Liver (tissue), 9 donors: ENCODE measurements around the gene ZBP1. TPM values are rescaled to one million over a fixed set of nuclear protein-coding genes. Genes with fewer than 3 reads are reported as not detected.

Experiments used
- DNase-seq: peaks from one replicate; pipeline ENCODE4 v3.0.0-alpha.2; 2017; ENCODE audit warnings: low spot score
- H3K27ac ChIP-seq, 2 donors: one replicate each; pipeline ENCODE4 v1.7.0; 2013; ENCODE audit warnings: inconsistent platforms in 2 of 2, low read length in 2 of 2, control low read depth in 1 of 2, low read depth in 1 of 2, mild to moderate bottlenecking in 1 of 2
- H3K27me3 ChIP-seq, 4 donors: one replicate each; pipeline versions ENCODE4 v1.6.1 to v1.7.0; 2013; ENCODE audit warnings: low read length in 3 of 4, inconsistent platforms in 1 of 4, mild to moderate bottlenecking in 1 of 4, moderate library complexity in 1 of 4; ENCODE audit not compliant: control insufficient read depth in 4 of 4, insufficient read depth in 4 of 4
- H3K36me3 ChIP-seq, 4 donors: one replicate each; pipeline versions ENCODE4 v1.6.1 to v1.7.0; 2013; ENCODE audit warnings: low read length in 3 of 4, mild to moderate bottlenecking in 3 of 4, low read depth in 1 of 4, moderate library complexity in 1 of 4; ENCODE audit not compliant: control insufficient read depth in 4 of 4, insufficient read depth in 3 of 4
- H3K4me1 ChIP-seq, 4 donors: one replicate each; pipeline versions ENCODE4 v1.6.1 to v1.7.0; 2013; ENCODE audit warnings: low read length in 3 of 4, mild to moderate bottlenecking in 3 of 4, moderate library complexity in 1 of 4; ENCODE audit not compliant: control insufficient read depth in 4 of 4, insufficient read depth in 4 of 4
- H3K4me3 ChIP-seq, 3 donors: one replicate each; pipeline versions ENCODE4 v1.6.1 to v1.7.0; 2013; ENCODE audit warnings: low read length in 3 of 3, control low read depth in 1 of 3, low read depth in 1 of 3, mild to moderate bottlenecking in 1 of 3
- H3K9ac ChIP-seq, 2 donors: one replicate each; pipeline ENCODE4 v1.7.0; 2013; ENCODE audit warnings: low read length in 2 of 2, mild to moderate bottlenecking in 2 of 2, moderate library complexity in 2 of 2, control low read depth in 1 of 2, low read depth in 1 of 2
- H3K9me3 ChIP-seq, 4 donors: one replicate each; pipeline versions ENCODE4 v1.6.1 to v1.7.0; 2013; ENCODE audit warnings: low read length in 3 of 4; ENCODE audit not compliant: control insufficient read depth in 4 of 4
- EGR1 ChIP-seq, 2 donors: IDR thresholded peaks; 2 replicates each; pipeline ENCODE4 v1.6.1; 2016 to 2018; ENCODE audit warnings: antibody characterized with exemption in 2 of 2, low read depth in 2 of 2
- FOXA1 ChIP-seq: IDR thresholded peaks from 2 replicates; pipeline ENCODE4 v1.6.1; 2016; ENCODE audit warnings: antibody characterized with exemption
- FOXA2 ChIP-seq: IDR thresholded peaks from 2 replicates; pipeline ENCODE4 v1.6.1; 2016; ENCODE audit warnings: antibody characterized with exemption
- GABPA ChIP-seq, 2 donors: IDR thresholded peaks in 1 of 2; conservative IDR thresholded peaks in 1 of 2; 2 replicates each; pipeline ENCODE4 v1.6.1; 2016; ENCODE audit warnings: antibody characterized with exemption in 2 of 2, mild to moderate bottlenecking in 1 of 2, moderate library complexity in 1 of 2
- HNF4A ChIP-seq, 2 donors: conservative IDR thresholded peaks; 2 replicates each; pipeline ENCODE4 v1.6.1; 2016; ENCODE audit warnings: antibody characterized with exemption in 2 of 2, mild to moderate bottlenecking in 2 of 2
- HNF4G ChIP-seq: IDR thresholded peaks from 2 replicates; pipeline ENCODE4 v1.6.1; 2016; ENCODE audit warnings: antibody characterized with exemption
- JUND ChIP-seq, 2 donors: IDR thresholded peaks; 2 replicates each; pipeline ENCODE4 v1.6.1; 2016; ENCODE audit warnings: antibody characterized with exemption in 2 of 2
- NR2F2 ChIP-seq: IDR thresholded peaks from 2 replicates; pipeline ENCODE4 v1.6.1; 2016; ENCODE audit warnings: antibody characterized with exemption
- RAD21 ChIP-seq, 2 donors: IDR thresholded peaks; 2 replicates each; pipeline ENCODE4 v1.6.1; 2016; ENCODE audit warnings: antibody characterized with exemption in 2 of 2, mild to moderate bottlenecking in 2 of 2
- RXRA ChIP-seq, 2 donors: IDR thresholded peaks; 2 replicates each; pipeline ENCODE4 v1.6.1; 2017 to 2018; ENCODE audit warnings: antibody characterized with exemption in 2 of 2, mild to moderate bottlenecking in 1 of 2
- SP1 ChIP-seq: IDR thresholded peaks from 2 replicates; pipeline ENCODE4 v1.6.1; 2018; ENCODE audit warnings: antibody characterized with exemption, mild to moderate bottlenecking
- TAF1 ChIP-seq: conservative IDR thresholded peaks from 2 replicates; pipeline ENCODE4 v1.6.1; 2016; ENCODE audit warnings: antibody characterized with exemption, mild to moderate bottlenecking
- YY1 ChIP-seq: IDR thresholded peaks from 2 replicates; pipeline ENCODE4 v1.6.1; 2016; ENCODE audit warnings: antibody characterized with exemption, mild to moderate bottlenecking
- WGBS: extraction: QIAGEN DNeasy Blood & Tissue Kit; methylation state at CpG from one replicate; pipeline ENCODE4 v1.1.7; 2013; 5-methylcytosine and 5-hydroxymethylcytosine counted together
- polyA plus RNA-seq, 2 donors: library from polyadenylated mRNA; stranded (reverse) in 1 of 2; unstranded in 1 of 2; fragments of 200-250 nt in 1 of 2; fragments of >200 nt in 1 of 2; fragmentation: Nextera tagmentation in 1 of 2; extraction: Ambion mirVana in 1 of 2; gene quantifications; one replicate each; pipeline versions ENCODE4 v1.2.1 to v1.2.3, GENCODE V29; 2013 to 2015
- total RNA-seq, 2 donors: library from RNA; depleted of rRNA; stranded (reverse); fragments of >200 nt; gene quantifications; one replicate each; pipeline ENCODE4 v1.2.3, GENCODE V29; 2014
- TF ChIP-seq, protein P1 (sequence below): IDR thresholded peaks from 2 replicates; pipeline ENCODE4 v1.6.1; 2016; ENCODE audit warnings: antibody characterized with exemption
- TF ChIP-seq, protein P2 (sequence below): IDR thresholded peaks from 2 replicates; pipeline ENCODE4 v1.6.1; 2016; ENCODE audit warnings: antibody characterized with exemption
- TF ChIP-seq, protein P3 (sequence below): IDR thresholded peaks from 2 replicates; pipeline ENCODE4 v1.6.1; 2016; ENCODE audit warnings: antibody characterized with exemption
- TF ChIP-seq, protein P4 (sequence below): IDR thresholded peaks from 2 replicates; pipeline ENCODE4 v1.6.1; 2016; ENCODE audit warnings: antibody characterized with exemption, mild to moderate bottlenecking
- TF ChIP-seq, protein P5 (sequence below): fragments of 150-350 bp; IDR thresholded peaks from 2 replicates; pipeline ENCODE4 v1.5.1; 2017; ENCODE audit warnings: improper control_type of control experiment, low read depth, low read length; ENCODE audit not compliant: missing input control
- donor health status: healthy.
- donor health status: healthy.
- donor health status: healthy.
- donor health status: healthy.
- donor health status: healthy.

Gene ZBP1
- total and polyA plus RNA-seq, 4 donors = 0.06 to 0.42 (median 0.13) TPM

DNA sequence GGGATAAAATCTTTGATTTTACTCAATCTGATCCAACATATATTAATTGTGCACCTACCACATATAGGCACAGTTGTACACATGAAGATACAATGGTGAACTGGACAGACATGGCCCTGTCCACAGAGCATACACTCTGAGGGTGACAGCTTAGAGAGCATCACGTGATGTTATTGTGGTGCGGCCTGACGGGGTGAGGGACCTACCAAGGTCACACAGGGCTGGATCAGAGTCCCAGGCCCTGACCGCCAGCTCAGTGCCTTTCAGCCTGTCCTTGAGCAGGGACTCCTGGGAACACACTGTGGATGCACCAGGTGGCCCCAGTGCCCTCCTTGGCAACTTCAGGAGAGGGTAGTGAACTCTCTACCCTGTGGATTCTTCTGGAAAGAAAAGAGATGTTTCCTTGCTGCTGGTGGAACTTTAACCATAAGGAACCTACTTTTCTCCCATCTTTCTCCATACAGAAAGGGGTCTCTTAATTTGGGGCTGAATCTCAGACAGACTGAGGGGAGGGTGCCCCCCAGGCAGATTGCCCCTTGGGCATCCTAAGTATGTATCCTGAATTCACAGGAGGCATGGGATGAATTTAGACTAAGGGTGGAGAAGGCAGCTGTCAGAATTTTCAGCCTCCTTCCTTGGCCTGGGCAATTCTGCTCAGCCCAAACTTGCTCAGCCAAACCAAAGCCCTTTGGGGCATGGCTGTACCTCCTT, 32.8 kb downstream of the ZBP1 start:
- no peak for DNase-seq
- peak overlapping the region in 1 of 2 donors; percentile 23 for H3K9ac ChIP-seq
- H3K4me3 ChIP-seq = no peak overlapping the region
- WGBS = 36% methylated on average over 4 of the region's 4 CpGs
- TF ChIP-seq NR2F2 = peak; percentile 88
- TF ChIP-seq HNF4G = peak; percentile 88
- TF ChIP-seq HNF4A (conservative IDR thresholded peaks at IDR 0.05) = peak; percentile 97 to 99
- TF ChIP-seq, protein P1, sequence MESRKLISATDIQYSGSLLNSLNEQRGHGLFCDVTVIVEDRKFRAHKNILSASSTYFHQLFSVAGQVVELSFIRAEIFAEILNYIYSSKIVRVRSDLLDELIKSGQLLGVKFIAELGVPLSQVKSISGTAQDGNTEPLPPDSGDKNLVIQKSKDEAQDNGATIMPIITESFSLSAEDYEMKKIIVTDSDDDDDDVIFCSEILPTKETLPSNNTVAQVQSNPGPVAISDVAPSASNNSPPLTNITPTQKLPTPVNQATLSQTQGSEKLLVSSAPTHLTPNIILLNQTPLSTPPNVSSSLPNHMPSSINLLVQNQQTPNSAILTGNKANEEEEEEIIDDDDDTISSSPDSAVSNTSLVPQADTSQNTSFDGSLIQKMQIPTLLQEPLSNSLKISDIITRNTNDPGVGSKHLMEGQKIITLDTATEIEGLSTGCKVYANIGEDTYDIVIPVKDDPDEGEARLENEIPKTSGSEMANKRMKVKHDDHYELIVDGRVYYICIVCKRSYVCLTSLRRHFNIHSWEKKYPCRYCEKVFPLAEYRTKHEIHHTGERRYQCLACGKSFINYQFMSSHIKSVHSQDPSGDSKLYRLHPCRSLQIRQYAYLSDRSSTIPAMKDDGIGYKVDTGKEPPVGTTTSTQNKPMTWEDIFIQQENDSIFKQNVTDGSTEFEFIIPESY = peak; percentile 89
- TF ChIP-seq TAF1 = no peak
- peak; percentile 77 for TF ChIP-seq FOXA2
- peak; percentile 71 to 88 for TF ChIP-seq JUND (IDR thresholded peaks at IDR 0.05)
- TF ChIP-seq, protein P2, sequence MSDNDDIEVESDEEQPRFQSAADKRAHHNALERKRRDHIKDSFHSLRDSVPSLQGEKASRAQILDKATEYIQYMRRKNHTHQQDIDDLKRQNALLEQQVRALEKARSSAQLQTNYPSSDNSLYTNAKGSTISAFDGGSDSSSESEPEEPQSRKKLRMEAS = peak; percentile 93
- TF ChIP-seq RXRA (IDR thresholded peaks at IDR 0.05) = peak; percentile 100
- TF ChIP-seq, protein P3, sequence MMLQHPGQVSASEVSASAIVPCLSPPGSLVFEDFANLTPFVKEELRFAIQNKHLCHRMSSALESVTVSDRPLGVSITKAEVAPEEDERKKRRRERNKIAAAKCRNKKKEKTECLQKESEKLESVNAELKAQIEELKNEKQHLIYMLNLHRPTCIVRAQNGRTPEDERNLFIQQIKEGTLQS = no peak
- TF ChIP-seq, protein P4, sequence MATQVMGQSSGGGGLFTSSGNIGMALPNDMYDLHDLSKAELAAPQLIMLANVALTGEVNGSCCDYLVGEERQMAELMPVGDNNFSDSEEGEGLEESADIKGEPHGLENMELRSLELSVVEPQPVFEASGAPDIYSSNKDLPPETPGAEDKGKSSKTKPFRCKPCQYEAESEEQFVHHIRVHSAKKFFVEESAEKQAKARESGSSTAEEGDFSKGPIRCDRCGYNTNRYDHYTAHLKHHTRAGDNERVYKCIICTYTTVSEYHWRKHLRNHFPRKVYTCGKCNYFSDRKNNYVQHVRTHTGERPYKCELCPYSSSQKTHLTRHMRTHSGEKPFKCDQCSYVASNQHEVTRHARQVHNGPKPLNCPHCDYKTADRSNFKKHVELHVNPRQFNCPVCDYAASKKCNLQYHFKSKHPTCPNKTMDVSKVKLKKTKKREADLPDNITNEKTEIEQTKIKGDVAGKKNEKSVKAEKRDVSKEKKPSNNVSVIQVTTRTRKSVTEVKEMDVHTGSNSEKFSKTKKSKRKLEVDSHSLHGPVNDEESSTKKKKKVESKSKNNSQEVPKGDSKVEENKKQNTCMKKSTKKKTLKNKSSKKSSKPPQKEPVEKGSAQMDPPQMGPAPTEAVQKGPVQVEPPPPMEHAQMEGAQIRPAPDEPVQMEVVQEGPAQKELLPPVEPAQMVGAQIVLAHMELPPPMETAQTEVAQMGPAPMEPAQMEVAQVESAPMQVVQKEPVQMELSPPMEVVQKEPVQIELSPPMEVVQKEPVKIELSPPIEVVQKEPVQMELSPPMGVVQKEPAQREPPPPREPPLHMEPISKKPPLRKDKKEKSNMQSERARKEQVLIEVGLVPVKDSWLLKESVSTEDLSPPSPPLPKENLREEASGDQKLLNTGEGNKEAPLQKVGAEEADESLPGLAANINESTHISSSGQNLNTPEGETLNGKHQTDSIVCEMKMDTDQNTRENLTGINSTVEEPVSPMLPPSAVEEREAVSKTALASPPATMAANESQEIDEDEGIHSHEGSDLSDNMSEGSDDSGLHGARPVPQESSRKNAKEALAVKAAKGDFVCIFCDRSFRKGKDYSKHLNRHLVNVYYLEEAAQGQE = peak; percentile 55
- TF ChIP-seq GABPA (IDR thresholded peaks at IDR 0.05 in 1 of 2, conservative IDR thresholded peaks at IDR 0.05 in 1 of 2) = peak in 1 of 2 donors; percentile 35
- TF ChIP-seq, protein P5, sequence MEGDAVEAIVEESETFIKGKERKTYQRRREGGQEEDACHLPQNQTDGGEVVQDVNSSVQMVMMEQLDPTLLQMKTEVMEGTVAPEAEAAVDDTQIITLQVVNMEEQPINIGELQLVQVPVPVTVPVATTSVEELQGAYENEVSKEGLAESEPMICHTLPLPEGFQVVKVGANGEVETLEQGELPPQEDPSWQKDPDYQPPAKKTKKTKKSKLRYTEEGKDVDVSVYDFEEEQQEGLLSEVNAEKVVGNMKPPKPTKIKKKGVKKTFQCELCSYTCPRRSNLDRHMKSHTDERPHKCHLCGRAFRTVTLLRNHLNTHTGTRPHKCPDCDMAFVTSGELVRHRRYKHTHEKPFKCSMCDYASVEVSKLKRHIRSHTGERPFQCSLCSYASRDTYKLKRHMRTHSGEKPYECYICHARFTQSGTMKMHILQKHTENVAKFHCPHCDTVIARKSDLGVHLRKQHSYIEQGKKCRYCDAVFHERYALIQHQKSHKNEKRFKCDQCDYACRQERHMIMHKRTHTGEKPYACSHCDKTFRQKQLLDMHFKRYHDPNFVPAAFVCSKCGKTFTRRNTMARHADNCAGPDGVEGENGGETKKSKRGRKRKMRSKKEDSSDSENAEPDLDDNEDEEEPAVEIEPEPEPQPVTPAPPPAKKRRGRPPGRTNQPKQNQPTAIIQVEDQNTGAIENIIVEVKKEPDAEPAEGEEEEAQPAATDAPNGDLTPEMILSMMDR = no peak
- peak; percentile 98 for TF ChIP-seq SP1
- TF ChIP-seq YY1 = peak; percentile 69
- peak; percentile 47 to 58 for TF ChIP-seq RAD21 (IDR thresholded peaks at IDR 0.05)
- TF ChIP-seq FOXA1 = peak; percentile 93
- TF ChIP-seq EGR1 (IDR thresholded peaks at IDR 0.05; ENCODE audit: low read depth in 2 of 2) = peak in 1 of 2 donors; percentile 80
- H3K27ac ChIP-seq = peak overlapping the region; percentile 72 to 79
- no peaks in the 10 kb centered on the region for H3K9me3 ChIP-seq
- no peaks in the 10 kb centered on the region for H3K36me3 ChIP-seq
- peaks cover 25 to 63% (median 43%) of the 10 kb centered on the region in 4 donors for H3K4me1 ChIP-seq
- no peaks in the 10 kb centered on the region for H3K27me3 ChIP-seq
